Fibroblast of lung (primary cell): Measurements from ENCODE around the gene GLIS1. TPM values are rescaled to one million over a fixed set of nuclear protein-coding genes. Genes with fewer than 3 reads are reported as not detected.

Experiments
- DNase-seq, 2 donors: peaks; one replicate each; pipeline versions ENCODE4 v3.0.0 to v3.0.0-alpha.2; 2010; ENCODE audit warnings: low read depth in 2 of 2
- H2AFZ ChIP-seq: 2 replicates; pipeline ENCODE4 v1.5.1; 2012; ENCODE audit warnings: low read length, control low read depth, inconsistent platforms
- H3K27ac ChIP-seq: 2 replicates; pipeline ENCODE4 v1.5.1; 2011; ENCODE audit warnings: low read length, control low read depth; ENCODE audit not compliant: insufficient read depth
- H3K27me3 ChIP-seq: 2 replicates; pipeline ENCODE4 v1.5.1; 2011; ENCODE audit warnings: mild to moderate bottlenecking, low read length; ENCODE audit not compliant: control insufficient read depth, insufficient read depth
- H3K36me3 ChIP-seq: 2 replicates; pipeline ENCODE4 v1.5.1; 2011; ENCODE audit warnings: low read length; ENCODE audit not compliant: control insufficient read depth, insufficient read depth
- H3K4me1 ChIP-seq: 2 replicates; pipeline ENCODE4 v1.5.1; 2011; ENCODE audit warnings: low read length; ENCODE audit not compliant: control insufficient read depth, insufficient read depth; ENCODE audit errors: extremely low read depth
- H3K4me2 ChIP-seq: 2 replicates; pipeline ENCODE4 v1.5.1; 2011; ENCODE audit warnings: low read length, control low read depth; ENCODE audit not compliant: insufficient read depth; ENCODE audit errors: extremely low read depth
- H3K4me3 ChIP-seq, 4 experiments: fragments of 200-600 bp in 1 of 4; sonication (generic) in 1 of 4; replicated peaks in 1 of 4; 2 replicates each; pipeline ENCODE4 v1.5.1; 2011 to 2016; ENCODE audit warnings: low read length in 4 of 4, low read depth in 3 of 4, mild to moderate bottlenecking in 3 of 4, control low read depth in 2 of 4, inconsistent platforms in 1 of 4, mixed read lengths in 1 of 4; ENCODE audit not compliant: insufficient read depth in 1 of 4; ENCODE audit errors: control extremely low read depth in 1 of 4
- H3K79me2 ChIP-seq: 2 replicates; pipeline ENCODE4 v1.5.1; 2012; ENCODE audit warnings: mild to moderate bottlenecking, low read length, inconsistent platforms; ENCODE audit not compliant: control insufficient read depth, insufficient read depth
- H3K9ac ChIP-seq: 2 replicates; pipeline ENCODE4 v1.5.1; 2011; ENCODE audit warnings: mild to moderate bottlenecking, low read length, control low read depth; ENCODE audit not compliant: insufficient read depth
- H3K9me3 ChIP-seq: 2 replicates; pipeline ENCODE4 v1.5.1; 2012; ENCODE audit warnings: low read depth, low read length; ENCODE audit not compliant: control insufficient read depth, insufficient read depth
- H4K20me1 ChIP-seq: 2 replicates; pipeline ENCODE4 v1.5.1; 2011; ENCODE audit warnings: low read length; ENCODE audit not compliant: control insufficient read depth, insufficient read depth; ENCODE audit errors: extremely low read depth
- CTCF ChIP-seq, 2 donors: IDR thresholded peaks in 1 of 2; conservative IDR thresholded peaks in 1 of 2; 1 replicate in 1 of 2; 2 replicates in 1 of 2; pipeline ENCODE4 v1.5.1; 2011 to 2012; ENCODE audit warnings: low read length in 2 of 2, control low read depth in 1 of 2, inconsistent platforms in 1 of 2, low read depth in 1 of 2, mild to moderate bottlenecking in 1 of 2
- EZH2 ChIP-seq: IDR thresholded peaks from 2 replicates; pipeline ENCODE4 v1.5.1; 2012; ENCODE audit warnings: low read length, control low read depth, mild to moderate bottlenecking; ENCODE audit errors: missing control alignments
- polyA plus RNA-seq, 2 donors: library from polyadenylated mRNA; depleted of rRNA in 1 of 2; stranded (reverse) in 1 of 2; unstranded in 1 of 2; fragments of >200 nt; gene quantifications; 2 replicates each; pipeline ENCODE4 v1.2.1, GENCODE V29; 2011 to 2012; ENCODE audit warnings: missing spikeins in 1 of 2
- total RNA-seq: library from RNA; depleted of rRNA; stranded (reverse); fragments of >200 nt; gene quantifications from 2 replicates; pipeline ENCODE4 v1.2.1, GENCODE V29; 2014

Gene GLIS1
- total and polyA plus RNA-seq, 2 donors (not counting 1 experiment from before 2014, with no cell fraction given) = under 0.01 to 0.05 TPM

- Histone ChIP-seq H3K4me1 (no peaks in the 10 kb centered on the region), H3K79me2 (no peaks in the 10 kb centered on the region), H3K36me3 (no peaks in the 10 kb centered on the region), H3K4me2 (no peak overlapping the region), H4K20me1 (no peaks in the 10 kb centered on the region), H2AFZ (no peak overlapping the region), H3K27ac (no peak overlapping the region), H3K9ac (no peak overlapping the region), H3K4me3 (no peak overlapping the region), H3K9me3 (no peaks in the 10 kb centered on the region), H3K27me3 (peaks cover 20% of the 10 kb centered on the region)
- peak; percentile 22 to 26 for DNase-seq
- TF ChIP-seq EZH2 = no peak
- peak in 1 of 2 donors; percentile 45 for TF ChIP-seq CTCF (conservative IDR thresholded peaks at IDR 0.05 in 1 of 2, IDR thresholded peaks at IDR 0.05 in 1 of 2; ENCODE audit: low read depth in 1 of 2, low read length in 2 of 2)
Measured at GRCh38 chr1:53681977-53682685, 56.8 kb downstream of the GLIS1 start.

GRCh38 chr1:53681351-53681976 lies 57.5 kb downstream of the GLIS1 start:
- Histone ChIP-seq H4K20me1 (no peaks in the 10 kb centered on the region), H3K27me3 (peaks cover 20% of the 10 kb centered on the region), H3K4me3 (no peak overlapping the region), H3K36me3 (no peaks in the 10 kb centered on the region), H3K9ac (no peak overlapping the region), H3K4me1 (no peaks in the 10 kb centered on the region), H3K9me3 (no peaks in the 10 kb centered on the region), H3K27ac (no peak overlapping the region), H3K4me2 (no peak overlapping the region), H2AFZ (no peak overlapping the region), H3K79me2 (no peaks in the 10 kb centered on the region)
- TF ChIP-seq EZH2 (no peak), CTCF (conservative IDR thresholded peaks at IDR 0.05 in 1 of 2, IDR thresholded peaks at IDR 0.05 in 1 of 2; ENCODE audit: low read depth in 1 of 2, low read length in 2 of 2) (no peak)
- no peak for DNase-seq

- TF ChIP-seq CTCF (conservative IDR thresholded peaks at IDR 0.05 in 1 of 2, IDR thresholded peaks at IDR 0.05 in 1 of 2; ENCODE audit: low read depth in 1 of 2, low read length in 2 of 2) (no peak), EZH2 (no peak)
- Histone ChIP-seq H3K4me2 (no peak overlapping the region), H3K27me3 (peaks cover 20% of the 10 kb centered on the region), H3K4me3 (no peak overlapping the region), H3K36me3 (no peaks in the 10 kb centered on the region), H3K9me3 (no peaks in the 10 kb centered on the region), H2AFZ (no peak overlapping the region), H3K4me1 (no peaks in the 10 kb centered on the region), H3K79me2 (no peaks in the 10 kb centered on the region), H4K20me1 (no peaks in the 10 kb centered on the region), H3K27ac (no peak overlapping the region), H3K9ac (no peak overlapping the region)
- no peak for DNase-seq
Measured at GRCh38 chr1:53680868-53681267, 58.1 kb downstream of the GLIS1 start.
